ENCODE results near the gene CADM2.

The CADM2 gene

DNA sequence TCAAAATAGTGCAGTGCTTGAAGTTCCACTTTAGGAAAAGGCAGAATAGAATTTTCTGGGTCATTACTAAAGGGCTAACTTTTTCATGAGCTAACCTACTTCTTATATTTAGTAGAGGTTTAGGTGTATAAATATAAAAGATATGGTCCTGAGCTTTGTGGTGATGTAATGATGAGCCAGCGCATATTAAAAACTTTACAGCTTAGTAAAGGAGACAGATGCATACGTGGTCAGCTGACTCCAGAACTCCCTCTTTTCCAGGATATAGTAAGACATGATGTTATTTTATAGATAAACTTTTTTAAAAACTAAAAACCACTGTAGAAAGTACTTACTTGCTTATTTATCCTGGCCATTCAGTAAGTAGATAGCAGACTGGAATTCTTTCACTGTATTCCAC, 895.0 kb downstream of the CADM2 start:
- CTCF ChIA-PET: no interaction called here
- POLR2A ChIA-PET: no interaction called here
- DNase-seq (ENCODE audit: low read depth, low spot score): no peak
- H3K4me3 ChIP-seq (ENCODE audit: low read depth, low read length): no peak overlapping the region
- TF ChIP-seq, protein P1, sequence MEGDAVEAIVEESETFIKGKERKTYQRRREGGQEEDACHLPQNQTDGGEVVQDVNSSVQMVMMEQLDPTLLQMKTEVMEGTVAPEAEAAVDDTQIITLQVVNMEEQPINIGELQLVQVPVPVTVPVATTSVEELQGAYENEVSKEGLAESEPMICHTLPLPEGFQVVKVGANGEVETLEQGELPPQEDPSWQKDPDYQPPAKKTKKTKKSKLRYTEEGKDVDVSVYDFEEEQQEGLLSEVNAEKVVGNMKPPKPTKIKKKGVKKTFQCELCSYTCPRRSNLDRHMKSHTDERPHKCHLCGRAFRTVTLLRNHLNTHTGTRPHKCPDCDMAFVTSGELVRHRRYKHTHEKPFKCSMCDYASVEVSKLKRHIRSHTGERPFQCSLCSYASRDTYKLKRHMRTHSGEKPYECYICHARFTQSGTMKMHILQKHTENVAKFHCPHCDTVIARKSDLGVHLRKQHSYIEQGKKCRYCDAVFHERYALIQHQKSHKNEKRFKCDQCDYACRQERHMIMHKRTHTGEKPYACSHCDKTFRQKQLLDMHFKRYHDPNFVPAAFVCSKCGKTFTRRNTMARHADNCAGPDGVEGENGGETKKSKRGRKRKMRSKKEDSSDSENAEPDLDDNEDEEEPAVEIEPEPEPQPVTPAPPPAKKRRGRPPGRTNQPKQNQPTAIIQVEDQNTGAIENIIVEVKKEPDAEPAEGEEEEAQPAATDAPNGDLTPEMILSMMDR (IDR thresholded peaks at IDR 0.05; ENCODE audit: insufficient read depth, low read length, missing control alignments): no peak

DNA sequence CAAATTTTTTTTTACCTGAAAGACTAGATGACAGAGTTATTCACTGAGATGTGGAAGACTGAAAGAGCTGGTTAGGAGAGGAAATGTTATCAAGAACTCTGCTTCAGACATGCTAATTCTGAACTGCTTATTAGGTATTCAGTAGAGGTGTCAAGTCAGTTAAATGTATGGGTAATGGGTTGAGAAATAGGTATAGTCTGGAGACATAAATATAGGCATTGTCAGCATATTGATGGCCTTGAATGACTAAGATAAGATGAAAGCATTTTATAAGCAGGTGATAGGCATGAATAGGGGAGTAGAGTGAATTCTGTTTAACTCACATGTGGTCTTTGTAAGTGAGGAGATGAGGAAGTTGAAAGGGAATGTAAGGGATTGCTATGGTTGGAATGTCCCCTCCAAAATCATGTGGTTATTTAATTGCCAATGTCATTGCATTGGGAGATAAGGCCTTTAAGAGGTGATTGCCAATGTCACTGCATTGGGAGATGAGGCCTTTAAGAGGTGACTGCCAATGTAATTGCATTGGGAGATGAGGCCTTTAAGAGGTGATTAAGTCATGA, 904.2 kb downstream of the CADM2 start:
- DNase-seq (ENCODE audit: low read depth, low spot score): no peak
- POLR2A ChIA-PET: no interaction called here
- H3K4me3 ChIP-seq (ENCODE audit: low read depth, low read length): no peak overlapping the region
- TF ChIP-seq, protein P1 (IDR thresholded peaks at IDR 0.05; ENCODE audit: insufficient read depth, low read length, missing control alignments): no peak
- CTCF ChIA-PET: no interaction called here

DNA sequence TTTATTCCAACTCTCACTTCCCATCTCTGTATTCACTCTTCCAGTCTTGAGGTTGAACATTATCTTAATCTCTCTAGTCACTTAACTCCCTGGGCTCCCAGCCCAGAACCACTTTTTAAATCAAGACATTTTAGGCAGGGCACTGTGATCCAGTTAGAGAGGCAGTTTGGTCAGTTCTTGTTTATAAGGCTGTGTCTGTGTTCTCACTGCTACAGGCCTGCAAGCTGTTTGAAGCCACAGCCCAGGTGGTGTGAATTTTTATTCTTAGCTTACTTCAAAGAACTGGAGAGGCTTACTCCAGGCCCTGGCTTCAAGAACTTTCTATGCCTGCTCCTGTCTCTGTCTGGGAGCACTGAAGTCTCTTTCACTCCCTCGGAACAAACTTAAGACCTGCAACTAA, 906.1 kb downstream of the CADM2 start:
- ChIA-PET POLR2A (no interaction called here), CTCF (no interaction called here)
- TF ChIP-seq, protein P1 (IDR thresholded peaks at IDR 0.05; ENCODE audit: insufficient read depth, low read length, missing control alignments): no peak
- no peak for DNase-seq (ENCODE audit: low read depth, low spot score)
- H3K4me3 ChIP-seq (ENCODE audit: low read depth, low read length): no peak overlapping the region

DNA sequence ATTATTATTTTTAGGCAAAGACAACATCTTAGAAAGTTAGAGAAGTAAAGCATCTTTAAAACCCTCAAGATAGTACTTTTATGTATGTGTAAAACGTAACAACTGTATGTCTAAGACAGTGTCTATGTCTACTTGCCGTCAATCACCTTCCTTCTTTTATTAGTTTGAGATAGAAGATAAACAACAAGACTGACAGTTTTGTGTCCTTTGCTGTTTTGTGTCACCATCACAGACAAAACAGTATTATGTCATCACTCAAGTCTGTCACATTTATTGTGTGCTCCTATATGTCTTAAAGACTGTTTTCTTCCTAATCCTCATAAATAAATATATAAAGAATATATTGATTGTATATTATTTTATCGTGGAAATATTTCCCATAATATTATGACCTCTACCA, 908.3 kb downstream of the CADM2 start:
- POLR2A ChIA-PET: no interaction called here
- no peak for DNase-seq (ENCODE audit: low read depth, low spot score)
- no peak overlapping the region for H3K4me3 ChIP-seq (ENCODE audit: low read depth, low read length)
- TF ChIP-seq, protein P1 (IDR thresholded peaks at IDR 0.05; ENCODE audit: insufficient read depth, low read length, missing control alignments): no peak
- CTCF ChIA-PET: no interaction called here

DNA sequence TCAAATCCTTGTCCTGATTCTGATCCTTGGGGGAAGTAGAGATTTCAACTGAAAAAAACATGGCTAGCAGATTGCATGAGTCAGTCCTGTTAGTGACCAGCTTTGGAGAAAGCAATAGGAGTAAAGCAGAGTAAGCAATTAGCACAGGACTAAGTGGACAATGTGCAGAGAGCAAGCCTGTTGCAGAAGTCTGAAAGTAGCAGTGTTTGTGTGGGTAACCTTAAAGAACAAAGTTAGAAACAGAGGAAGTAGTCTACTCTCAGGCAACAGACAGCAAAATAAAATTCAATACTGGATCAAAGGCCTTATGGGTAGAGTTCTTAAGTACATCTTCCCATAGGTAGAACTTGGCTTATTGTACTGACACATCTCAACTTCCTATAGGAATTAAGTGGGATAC, 916.8 kb downstream of the CADM2 start:
- TF ChIP-seq, protein P1 (IDR thresholded peaks at IDR 0.05; ENCODE audit: insufficient read depth, low read length, missing control alignments): no peak
- DNase-seq (ENCODE audit: low read depth, low spot score): no peak
- ChIA-PET POLR2A (no interaction called here), CTCF (no interaction called here)
- no peak overlapping the region for H3K4me3 ChIP-seq (ENCODE audit: low read depth, low read length)

DNA sequence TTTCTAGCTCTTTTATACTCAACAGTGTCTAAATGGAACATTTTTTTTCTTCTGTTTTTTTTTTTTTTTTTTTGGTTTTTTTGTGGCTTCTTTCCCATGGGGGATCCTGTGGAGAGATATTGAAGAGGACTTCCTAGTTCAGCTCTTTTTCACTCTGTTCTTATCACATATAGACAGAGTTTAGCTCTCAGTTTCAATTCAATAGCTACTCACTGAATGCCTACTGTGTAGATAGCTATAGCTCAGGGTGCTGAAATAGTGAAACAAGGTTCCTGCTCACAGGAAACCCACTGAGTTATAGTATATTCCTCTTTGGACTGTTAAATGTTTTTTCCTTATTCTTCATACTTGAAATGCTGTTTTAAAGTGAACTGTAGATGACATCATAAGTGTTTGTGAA, 918.8 kb downstream of the CADM2 start:
- TF ChIP-seq, protein P1 (IDR thresholded peaks at IDR 0.05; ENCODE audit: insufficient read depth, low read length, missing control alignments): no peak
- ChIA-PET POLR2A (no interaction called here), CTCF (no interaction called here)
- no peak overlapping the region for H3K4me3 ChIP-seq (ENCODE audit: low read depth, low read length)
- no peak for DNase-seq (ENCODE audit: low read depth, low spot score)
